ENCODE measurements around the gene ZNF391.

GRCh38 chr6:27452496-27452897 is 63.9 kb downstream of the ZNF391 start:
- TF ChIP-seq POLR2A (IDR thresholded peaks at IDR 0.05) (no peak), EP300 (IDR thresholded peaks at IDR 0.05) (no peak), CTCF (IDR thresholded peaks at IDR 0.05) (no peak)

All from gastroesophageal sphincter (tissue), 3 donors.